ENCODE results near the gene DGAT2.

DNA sequence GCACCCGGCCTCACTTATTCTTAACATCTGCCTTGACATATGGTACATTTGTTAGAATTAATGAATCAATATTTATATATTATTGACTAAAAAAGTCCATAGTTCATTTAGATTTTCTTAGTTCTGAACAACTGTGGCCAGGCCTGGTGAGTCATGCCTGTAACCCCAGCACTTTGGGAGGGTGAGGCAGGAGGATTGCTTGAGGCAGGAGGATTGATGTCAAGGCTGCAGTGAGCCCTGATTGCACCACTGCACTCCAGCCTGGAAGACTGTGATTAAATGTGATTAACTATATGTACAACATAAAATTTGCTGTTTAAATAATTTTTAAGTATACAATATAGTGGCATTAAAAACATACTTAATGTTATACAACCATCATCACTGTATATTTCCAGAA, 52.1 kb downstream of the DGAT2 start:
- TF ChIP-seq CTCF (IDR thresholded peaks at IDR 0.05 in 4 of 5, conservative IDR thresholded peaks at IDR 0.05 in 1 of 5) (no peak), POLR2A (IDR thresholded peaks at IDR 0.05) (no peak)

All from gastrocnemius medialis (tissue), 4 donors.